HG03342 (cell line): Measurements from ENCODE around the gene FGG.

Experiments used
- ATAC-seq: cut with Tn5 transposase; IDR thresholded peaks from one replicate; pipeline ENCODE4 v1.9.1; 2021; ENCODE audit warnings: mild to moderate bottlenecking, moderate library complexity; ENCODE audit not compliant: unreplicated experiment

The FGG gene

GRCh38 chr4:154612472-154613414, at the start of gene FGG:
FGG (minus strand) TSS chr4:154612656; CDS start chr4:154612609, 47 bp downstream.
- no peak for ATAC-seq

GRCh38 chr4:154660052-154660451, 47.6 kb upstream of the FGG start:
- no peak for ATAC-seq

- no peak for ATAC-seq
These were observed 46.4 kb upstream of the FGG start for GRCh38 chr4:154658680-154659405.

- ATAC-seq = no peak
These were observed 31.0 kb upstream of the FGG start for GRCh38 chr4:154643493-154643892.

- ATAC-seq = no peak
These were observed 30.0 kb upstream of the FGG start for GRCh38 chr4:154642373-154643009.

GRCh38 chr4:154640999-154641398, 28.5 kb upstream of the FGG start:
- no peak for ATAC-seq

GRCh38 chr4:154634058-154634457, 21.6 kb upstream of the FGG start:
- peak; percentile 60 for ATAC-seq

- no peak for ATAC-seq
These were observed 19.4 kb upstream of the FGG start for GRCh38 chr4:154631828-154632227.

GRCh38 chr4:154630324-154630723, 17.9 kb upstream of the FGG start:
- ATAC-seq = no peak

GRCh38 chr4:154626793-154627484, 14.5 kb upstream of the FGG start:
- ATAC-seq = peak; percentile 98

GRCh38 chr4:154625971-154626370, 13.5 kb upstream of the FGG start:
- no peak for ATAC-seq

- ATAC-seq = no peak
These were observed 11.5 kb upstream of the FGG start for GRCh38 chr4:154623995-154624394.

GRCh38 chr4:154623436-154623835, 11.0 kb upstream of the FGG start:
- no peak for ATAC-seq

GRCh38 chr4:154622598-154622997, 10.1 kb upstream of the FGG start:
- ATAC-seq = peak; percentile 43

- ATAC-seq = no peak
These were observed 7.7 kb upstream of the FGG start for GRCh38 chr4:154620111-154620510.

- peak; percentile 63 for ATAC-seq
These were observed 6.4 kb upstream of the FGG start for GRCh38 chr4:154618708-154619315.

- ATAC-seq = no peak
These were observed 5.4 kb upstream of the FGG start for GRCh38 chr4:154617820-154618317.

GRCh38 chr4:154616731-154617130, 4.3 kb upstream of the FGG start:
- ATAC-seq = peak; percentile 95

- ATAC-seq = no peak
These were observed 3.8 kb upstream of the FGG start for GRCh38 chr4:154616287-154616686.

GRCh38 chr4:154615211-154615610, 2.8 kb upstream of the FGG start:
- ATAC-seq = no peak
